GM03348 (cell line): ENCODE results near the gene C9orf78.
"Not testable (repeated sequence)": the region's sequence is repeated elsewhere in the genome, so short reads cannot be mapped to it uniquely, and the experiment has no call there.

Experiments used
- DNase-seq: peaks from one replicate; pipeline ENCODE4 v3.0.0; 2012; ENCODE audit warnings: low spot score

The C9orf78 gene

DNA sequence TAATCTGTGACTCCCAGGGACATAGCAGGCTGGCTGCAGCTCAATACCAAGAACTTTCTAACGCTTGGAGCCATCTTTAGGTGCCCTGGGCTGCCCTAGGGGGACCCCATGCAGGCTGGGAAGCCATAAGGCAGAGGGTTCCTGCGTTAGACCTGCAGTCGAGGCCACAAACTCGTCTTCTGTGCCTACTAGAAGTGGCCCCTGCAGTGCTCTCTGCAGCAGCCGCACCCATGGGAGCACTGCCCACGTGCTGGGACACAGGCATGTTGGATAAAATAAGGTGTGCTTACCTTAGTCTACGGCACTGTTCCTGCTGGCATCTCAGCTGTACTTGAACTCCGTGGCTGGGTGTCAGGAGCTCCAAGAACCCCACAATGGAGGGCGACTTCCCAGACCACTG lies 22.7 kb downstream of the C9orf78 start:
- no peak for DNase-seq

DNA sequence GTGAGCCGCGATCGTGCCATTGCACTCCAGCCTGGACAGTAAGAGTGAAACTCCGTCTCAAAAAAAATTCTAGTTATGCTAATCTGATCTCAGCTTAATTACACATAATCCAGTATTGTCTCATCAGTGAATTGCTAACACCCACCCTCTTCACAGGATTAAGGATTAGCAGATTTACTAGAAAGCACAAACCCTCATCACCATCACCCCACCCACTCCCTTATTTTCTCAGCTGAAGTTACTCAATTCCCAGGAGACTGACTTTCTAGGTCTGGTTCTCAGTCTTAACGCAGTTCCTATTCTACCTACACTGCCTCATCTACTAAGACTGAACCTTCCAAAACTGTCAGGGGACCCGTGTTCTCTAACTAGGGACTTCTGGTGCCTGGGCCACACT lies 23.1 kb downstream of the C9orf78 start:
- DNase-seq, result no peak

DNA sequence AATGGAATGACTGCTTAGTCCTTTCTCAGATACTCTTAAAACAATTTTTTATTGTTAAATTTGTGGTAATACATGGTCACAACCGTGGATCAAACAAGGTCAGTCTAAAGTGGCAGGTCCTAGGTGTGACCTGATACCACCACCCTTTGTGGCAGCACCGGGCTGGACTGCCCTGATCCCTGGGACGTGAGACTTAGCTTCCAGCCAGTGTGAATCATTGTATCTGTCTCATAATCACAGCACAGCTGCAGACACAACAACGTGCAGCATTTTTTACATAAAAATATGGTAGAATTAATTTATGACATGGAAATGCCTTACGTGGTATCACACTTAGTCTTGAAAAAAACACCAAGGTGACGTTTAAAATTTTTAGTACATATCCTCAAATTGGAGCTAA lies 24.3 kb downstream of the C9orf78 start:
- DNase-seq, result no peak

DNA sequence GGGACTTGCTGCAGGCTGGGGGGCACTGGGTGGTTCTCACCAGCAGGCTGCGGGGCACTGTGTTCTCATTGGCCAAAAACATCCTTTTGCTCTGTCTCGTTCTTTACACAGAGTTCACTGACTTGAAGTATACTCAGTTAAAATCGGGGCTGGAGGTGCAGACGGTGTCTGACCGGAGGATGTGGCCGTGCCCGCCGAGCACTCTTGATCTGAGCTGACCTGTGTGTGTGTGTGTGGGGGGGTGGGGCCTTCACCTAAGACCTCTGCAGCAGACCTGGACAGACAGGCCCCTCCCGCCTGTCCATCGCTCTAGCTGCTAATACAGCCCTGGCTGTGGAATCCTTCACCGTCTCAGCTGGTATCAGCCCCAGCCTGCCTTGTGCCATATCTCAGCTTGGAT lies 25.0 kb downstream of the C9orf78 start:
- DNase-seq, result no peak

DNA sequence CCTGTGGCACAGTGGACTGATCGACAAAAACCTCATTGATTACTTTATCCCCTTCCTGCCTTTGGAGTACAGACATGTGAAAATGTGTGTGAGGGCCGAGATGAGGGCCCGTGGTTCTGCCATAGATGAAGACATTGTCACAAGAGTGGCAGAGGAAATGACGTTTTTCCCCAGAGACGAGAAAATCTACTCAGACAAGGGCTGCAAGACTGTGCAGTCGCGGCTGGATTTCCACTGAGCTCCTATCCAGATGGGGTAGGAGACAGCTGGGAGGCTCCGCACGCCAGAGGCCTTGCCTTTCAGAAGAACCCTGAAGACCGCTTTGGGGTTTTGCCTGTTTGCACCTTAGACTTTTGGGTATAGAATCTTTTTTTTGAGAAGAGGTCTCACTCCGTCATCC lies 25.7 kb downstream of the C9orf78 start:
- DNase-seq, result no peak

DNA sequence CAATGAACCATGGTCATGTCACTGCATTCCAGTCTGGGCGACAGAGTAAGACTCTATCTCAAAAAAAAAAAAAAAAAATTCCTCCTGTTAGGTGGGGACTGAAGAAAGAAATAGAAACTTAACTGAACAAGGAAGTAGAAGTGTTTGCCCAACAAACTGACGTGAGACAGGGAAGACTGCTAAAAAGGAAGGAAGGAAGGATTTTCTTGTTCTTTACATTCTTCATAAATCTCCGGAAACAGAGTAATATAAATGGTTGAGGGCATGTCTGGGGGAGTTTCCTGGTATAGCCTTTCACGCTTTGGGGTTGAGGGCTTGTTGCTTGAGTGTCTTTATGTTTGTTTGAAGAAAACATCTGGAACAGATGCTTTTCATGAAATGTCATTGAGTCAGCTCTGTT lies 29.0 kb downstream of the C9orf78 start:
- no peak for DNase-seq

DNA sequence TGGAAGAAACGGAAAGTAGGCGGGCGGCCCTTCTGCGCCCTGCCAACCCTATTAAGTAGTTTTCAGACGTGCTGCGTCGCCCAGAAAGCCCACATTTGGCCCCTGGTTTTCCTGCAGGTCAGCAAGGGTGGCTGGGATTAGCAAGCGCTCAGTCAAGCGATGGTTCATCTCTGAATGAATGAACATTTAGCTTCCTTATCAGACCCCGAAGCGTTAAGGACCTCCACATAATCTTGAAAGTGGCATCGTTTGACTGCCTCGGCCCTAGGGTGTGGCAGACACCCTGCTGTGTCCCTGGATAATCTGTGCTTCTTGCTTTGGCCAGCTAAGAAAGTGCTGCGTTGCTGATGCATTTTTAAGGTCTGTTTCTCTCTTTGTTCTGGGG lies 31.4 kb downstream of the C9orf78 start:
- DNase-seq, result no peak

DNA sequence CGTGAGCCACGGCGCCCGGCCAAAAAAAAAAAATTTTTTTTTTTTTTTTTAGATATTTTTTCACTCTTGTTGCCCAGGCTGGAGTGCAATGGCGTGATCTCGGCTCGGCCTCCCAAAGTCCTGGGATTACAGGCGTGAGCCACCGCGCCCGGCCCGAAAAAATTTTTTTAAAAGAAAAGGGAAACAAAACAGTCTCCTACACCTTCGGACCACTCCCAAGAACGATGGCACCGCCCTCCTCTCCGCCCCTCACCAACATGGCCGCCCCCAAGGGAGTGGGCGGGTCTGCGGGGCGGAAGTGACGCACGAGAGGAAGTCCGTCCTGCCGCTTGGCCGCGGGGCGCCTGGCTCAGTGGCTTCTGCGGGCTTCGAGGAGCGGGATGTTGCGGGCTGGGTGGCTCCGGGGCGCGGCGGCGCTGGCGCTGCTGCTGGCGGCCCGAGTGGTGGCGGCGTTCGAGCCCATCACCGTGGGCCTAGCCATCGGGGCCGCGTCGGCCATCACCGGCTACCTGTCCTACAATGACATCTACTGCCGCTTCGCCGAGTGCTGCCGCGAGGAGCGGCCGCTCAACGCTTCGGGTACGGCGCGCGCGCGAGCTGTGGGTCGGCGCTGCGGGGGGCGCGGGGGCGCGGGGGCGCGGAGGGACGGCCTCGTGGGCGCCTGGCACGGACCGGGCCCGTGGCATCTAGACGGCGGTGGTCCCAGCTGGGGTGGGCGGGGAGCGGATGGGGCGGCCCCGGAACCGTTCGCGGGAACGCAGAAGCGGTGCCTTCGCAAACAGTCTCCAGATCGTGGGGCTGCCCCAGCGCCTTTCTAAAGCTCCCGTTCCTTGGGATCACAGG lies 32.0 kb downstream of the C9orf78 start, which contains the start of gene TOR1B:
Gene TOR1B (plus strand): TSS at position 352 of the 843 bp plus-strand sequence. CDS start 29 bp downstream, at position 381.
- DNase-seq, result peak; percentile 96

DNA sequence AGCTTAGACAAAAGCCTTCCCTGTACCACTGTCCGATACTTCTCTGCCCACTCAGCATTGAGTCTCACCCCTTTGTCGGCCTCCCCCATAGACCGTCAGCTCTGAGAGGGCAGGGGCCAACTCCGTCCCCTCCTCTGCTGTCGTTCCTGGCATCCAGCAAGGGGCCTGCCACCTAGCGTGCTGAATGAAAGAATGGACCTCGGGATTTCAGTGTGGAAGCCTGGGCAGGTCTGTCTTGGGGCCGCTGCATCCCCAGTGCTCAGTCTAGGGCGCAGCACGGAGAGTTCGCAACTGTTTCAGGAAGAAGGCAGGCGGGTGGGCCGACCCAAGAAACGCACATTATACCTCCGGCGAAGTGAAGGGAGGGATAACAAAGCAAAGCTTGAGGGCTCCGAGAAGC lies 33.6 kb downstream of the C9orf78 start:
- DNase-seq, result no peak

DNA sequence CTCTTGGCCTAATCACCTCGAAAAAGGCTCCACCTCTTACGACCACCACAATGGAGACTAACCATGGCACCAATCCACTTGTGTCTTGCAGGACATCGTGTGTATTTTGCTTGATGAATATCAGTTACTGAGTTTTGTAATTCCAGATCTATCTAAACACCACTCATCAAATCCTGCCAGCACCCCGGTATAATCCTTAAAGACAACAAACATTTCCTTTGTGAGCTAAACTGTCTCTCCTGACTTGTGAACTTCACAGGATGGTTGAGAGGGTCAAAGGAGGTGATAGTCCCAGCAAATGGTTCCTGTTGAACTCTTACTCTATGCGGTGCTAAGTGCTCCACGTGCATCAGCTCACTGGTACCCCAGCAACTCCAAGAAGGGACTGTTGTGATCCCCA lies 36.1 kb downstream of the C9orf78 start:
- DNase-seq, result no peak

DNA sequence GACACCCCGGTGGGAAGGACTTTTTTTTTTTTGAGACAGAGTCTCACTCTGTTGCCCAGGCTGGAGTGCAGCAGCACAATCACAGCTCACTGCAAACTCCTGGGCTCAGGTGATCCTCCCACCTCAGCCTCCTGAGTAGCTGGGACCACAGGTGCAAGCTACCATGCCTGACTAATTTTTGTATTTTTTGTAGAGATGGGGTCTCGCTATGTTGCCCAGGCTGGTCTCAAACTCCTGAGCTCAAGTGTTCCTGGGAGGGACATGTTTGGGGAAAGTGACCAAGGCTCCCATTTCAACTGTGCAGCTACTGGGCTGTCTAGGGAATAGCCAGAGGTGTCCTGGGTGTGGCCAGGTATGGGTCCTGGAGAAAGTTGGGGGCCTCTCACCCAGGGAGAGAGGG lies 39.0 kb downstream of the C9orf78 start:
- not testable (repeated sequence) for DNase-seq

DNA sequence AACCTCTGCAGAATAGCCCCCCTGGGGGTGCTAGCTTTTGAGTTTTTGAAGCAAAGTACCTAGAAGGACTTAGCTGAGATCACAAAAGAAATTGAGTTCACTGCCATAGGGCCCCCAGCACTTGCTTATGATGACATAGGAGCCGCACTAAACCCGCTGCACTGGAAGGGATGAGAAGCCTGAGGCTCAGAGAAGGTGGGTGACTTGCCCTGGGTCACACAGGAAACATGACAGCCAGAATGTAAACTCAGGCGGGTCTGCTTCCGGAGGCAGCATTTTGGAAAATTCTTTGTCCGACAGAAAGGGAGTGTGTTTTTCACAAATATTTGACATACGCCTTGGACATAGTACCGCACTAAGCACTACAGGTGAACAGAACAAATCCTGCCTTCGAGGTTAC lies 40.5 kb downstream of the C9orf78 start:
- no peak for DNase-seq

DNA sequence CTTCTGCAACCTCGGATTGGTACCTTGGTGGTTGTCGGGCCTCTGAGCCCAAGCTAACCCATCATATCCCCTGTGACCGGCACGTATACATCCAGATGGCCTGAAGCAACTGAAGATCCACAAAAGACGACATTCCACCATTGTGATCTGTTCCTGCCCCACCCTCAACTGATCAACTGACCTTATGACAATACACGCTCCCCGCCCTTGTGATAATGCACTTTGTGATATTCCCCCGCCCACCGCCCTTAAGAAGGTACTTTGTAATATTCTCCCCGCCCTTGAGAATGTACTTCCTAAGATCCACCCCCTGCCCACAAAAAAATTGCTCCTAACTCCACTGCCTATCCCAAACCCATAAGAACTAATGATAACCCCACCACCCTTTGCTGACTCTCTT lies 48.6 kb downstream of the C9orf78 start:
- DNase-seq, result no peak

DNA sequence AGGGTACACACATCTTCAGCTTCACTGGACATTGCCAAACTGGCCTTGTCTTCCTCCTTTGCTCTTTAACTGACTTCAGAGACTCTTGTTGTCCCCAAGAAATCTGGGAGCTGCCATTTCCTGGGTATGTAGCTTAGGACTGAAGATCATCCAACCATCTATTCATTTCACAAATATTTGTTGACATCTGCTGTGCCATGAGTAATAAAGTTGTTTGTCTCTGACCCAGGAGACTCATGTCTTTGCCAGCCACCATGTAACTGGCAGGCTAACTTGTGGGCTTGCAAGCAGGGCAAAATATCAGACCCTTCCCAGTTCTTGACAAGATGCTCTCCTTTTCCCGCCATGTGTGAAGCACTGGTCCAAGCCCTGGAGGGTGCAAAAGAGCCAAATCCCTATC lies 49.2 kb downstream of the C9orf78 start:
- DNase-seq, result no peak

DNA sequence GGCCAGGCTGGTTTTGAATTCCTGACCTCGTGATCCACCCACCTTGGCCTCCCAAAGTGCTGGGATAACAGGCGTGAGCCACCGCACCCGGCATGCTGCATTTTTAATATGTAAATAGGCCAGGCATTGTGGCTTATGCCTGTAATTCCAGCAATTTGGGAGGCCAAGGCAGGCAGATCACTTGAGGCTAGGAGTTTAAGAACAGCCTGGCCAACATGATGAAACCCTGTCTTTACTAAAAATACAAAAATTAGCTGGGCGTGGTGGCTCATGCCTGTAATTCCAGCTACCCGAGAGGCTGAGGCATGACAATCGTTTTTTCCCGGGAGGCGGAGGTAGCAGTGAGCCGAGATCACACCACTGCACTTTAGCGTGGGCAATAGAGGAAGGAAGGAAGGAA lies 50.1 kb downstream of the C9orf78 start:
- DNase-seq, result not testable (repeated sequence)

DNA sequence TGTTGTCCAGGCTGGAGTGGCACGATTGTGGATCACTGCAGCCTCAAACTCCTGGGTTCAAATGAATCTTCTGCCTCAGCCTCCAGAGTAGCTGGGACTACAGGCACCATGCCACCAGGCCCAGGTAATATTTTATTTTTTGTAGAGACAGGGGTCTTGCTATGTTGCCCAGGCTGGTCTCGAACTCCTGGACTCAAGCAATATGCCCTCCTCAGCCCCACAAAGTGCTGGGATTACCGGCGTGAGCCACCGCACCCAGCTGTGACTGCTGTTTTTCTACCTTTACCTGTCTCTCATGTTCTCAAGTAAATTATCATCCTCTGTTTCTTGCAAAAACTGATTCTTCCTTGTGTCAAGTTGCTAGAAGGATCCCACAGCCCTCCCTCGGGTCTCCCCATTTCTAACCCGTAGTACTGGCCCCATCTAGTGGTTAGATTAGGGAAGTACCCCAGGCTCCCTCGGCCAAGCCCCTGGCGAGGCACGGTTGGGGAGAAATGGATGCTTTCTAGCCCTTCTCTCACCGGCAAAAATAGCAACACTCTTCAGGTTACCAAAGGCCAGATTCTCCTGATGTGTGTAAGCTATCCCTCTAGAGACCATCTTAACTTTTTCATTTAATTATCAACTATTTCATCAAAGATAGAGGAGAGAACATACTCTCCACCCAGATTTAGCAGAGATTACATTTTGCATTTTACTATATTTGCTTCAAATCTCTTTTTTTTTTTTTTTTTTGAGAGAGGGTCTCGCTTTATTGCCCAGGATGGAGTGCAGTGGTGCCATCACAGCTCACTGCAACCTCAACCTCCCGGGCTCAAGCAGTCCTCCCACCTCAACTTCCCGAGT lies 51.3 kb downstream of the C9orf78 start:
- DNase-seq, result peak; percentile 92

DNA sequence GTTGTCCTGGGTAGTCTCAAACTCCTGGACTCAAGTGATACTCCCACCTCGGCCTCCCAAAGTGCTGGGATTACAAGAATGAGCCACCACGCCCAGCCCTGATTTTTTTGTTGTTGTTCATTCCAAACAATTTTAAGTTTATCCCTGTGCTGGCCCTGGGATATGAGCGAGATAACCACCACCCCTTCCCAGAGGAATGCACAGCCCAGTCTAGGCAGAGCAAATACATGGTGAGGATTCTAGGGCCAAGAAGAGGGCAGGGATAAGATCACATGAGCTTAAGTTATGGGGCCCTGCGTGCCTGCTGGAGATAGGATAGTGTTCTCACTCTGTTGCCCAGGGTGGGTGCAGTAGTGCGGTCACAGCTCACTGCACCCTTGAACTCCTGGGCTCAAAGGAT lies 53.1 kb downstream of the C9orf78 start:
- DNase-seq, result no peak

DNA sequence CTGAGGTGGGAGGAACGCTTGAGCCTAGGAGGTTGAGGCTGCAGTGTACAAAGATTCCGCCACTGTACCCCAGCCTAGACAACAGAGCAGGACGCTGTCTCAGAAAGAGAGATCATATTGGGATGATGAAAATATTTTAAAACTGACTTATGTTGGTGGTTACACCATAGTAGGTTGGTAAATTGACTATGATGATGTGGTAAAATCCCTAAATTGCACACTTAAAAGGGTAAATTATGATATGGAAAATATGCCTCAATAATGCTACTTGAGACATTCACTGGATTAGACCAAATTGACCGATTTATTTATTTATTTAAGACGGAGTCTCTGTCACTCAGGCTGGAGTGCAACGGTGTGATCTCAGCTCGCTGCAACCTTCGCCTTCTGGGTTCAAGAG lies 53.9 kb downstream of the C9orf78 start:
- no peak for DNase-seq

DNA sequence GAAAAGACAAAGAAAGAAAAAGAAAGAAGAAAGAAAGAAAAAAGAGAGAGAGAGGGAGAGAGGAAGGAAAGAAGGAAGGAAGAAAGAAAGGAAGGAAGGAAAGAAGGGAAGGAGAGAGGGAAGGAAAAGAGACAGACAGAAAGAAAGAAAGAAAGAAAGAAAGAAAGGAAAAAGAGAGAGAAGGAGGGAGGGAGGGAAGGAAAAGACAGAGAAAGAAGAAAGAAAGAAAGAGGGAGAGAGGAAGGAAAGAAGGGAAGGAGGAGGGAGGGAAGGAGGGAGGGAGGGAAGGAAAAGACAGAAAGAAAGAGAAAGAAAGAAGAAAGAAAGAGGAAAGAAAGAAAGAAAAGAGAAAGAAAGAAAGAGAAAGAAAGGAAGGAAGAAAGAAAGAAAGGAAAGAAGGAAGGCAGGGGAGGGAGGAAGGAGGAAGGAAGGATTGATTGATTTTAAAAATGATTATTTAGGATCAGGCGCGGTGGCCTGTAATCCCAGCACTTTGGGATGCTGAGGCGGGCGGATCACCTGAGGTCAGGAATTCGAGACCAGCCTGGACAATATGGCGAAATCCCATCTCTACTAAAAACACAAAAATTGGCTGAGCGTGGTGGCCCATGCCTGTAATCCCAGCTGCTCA lies 55.4 kb downstream of the C9orf78 start:
- DNase-seq, result no peak

DNA sequence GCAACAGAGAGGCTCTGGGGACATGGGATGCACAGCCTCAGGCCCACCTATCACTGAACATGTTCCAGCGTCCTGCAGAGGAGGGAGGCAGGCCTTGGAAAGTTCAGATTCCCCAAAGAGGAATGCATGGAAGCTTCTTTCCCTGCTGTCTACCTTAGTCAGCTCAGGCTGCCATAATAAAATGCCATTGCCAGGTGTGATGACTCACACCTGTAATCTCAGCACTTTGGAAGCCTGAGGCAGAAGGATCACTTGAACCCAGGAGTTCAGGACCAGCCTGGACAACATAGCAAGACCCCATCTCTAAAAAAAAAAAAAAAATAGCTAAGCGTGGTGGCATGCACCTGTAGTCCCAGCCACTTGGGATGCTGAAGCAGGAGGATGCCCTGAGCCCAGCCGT lies 56.6 kb downstream of the C9orf78 start:
- no peak for DNase-seq

DNA sequence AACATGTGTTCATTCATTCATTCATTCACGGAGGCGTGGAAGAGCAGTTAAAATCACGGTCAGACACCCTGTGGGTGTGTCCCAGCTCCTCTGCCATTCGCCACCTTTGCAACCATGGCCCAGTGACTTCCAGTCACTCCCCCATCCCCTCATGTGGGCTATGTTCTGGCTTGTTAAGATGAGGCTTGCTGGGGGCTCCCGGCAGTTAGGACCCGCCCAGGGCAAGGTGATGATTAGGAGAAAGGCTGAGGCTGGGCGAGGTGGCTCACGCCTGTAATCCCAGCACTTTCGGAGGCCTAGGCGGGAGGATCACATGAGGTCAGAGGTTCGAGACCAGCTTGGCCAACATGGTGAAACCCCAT lies 57.3 kb downstream of the C9orf78 start:
- no peak for DNase-seq
